Endometrium (tissue), 2 donors: ENCODE measurements around the gene CXXC5.

Experiments used
- FAIRE-seq: peaks from 2 replicates; lab custom pipeline; 2012; peaks lifted over from hg19 to GRCh38; lab: Jason Lieb, UNC
- donor health status: control.
- donor health status: control.

The CXXC5 gene

DNA sequence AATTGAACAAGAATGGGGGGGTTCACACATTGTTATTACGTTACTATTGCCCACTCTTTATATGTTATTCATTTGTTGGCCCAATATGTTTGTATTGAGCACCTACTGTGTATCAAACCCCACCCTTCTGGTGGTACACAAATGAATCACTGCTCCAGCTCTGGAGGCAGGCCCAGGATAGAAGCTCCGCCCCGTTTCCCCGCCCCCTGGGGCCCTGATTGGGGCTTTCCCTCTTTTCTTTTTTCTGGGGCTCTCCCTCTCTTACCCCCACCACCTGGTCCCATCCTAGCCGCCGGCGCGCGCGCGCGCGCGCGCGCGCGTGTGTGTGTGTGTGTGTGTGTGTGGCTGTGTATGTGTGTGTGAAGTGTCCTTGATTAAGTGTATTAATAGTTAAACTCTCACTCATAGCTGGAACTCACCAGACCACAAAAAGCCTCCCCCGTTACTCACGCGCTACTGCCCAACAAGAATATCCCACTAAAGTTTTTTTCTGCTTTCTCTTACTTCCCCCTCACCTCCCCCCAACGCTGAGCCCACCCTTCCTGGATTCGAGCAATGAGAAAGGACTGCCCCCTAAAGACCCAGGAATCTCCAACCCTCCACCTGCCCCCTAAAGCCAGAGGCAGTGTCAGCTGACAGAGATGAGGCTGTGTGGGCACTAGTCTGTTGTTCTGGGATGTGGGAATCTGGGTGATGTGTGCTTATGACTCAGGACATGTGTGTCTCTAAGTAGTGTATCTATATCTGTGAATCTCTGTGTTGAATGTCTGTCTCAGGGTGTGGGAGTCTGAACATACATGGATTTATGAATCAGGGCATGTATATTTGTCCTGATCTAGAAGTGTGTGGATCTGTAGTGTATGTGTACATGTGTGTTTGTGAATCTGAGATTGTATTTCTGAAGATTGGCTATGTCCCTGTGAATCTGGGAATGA is 4.0 kb downstream of the CXXC5 start:
- FAIRE-seq = no peak

DNA sequence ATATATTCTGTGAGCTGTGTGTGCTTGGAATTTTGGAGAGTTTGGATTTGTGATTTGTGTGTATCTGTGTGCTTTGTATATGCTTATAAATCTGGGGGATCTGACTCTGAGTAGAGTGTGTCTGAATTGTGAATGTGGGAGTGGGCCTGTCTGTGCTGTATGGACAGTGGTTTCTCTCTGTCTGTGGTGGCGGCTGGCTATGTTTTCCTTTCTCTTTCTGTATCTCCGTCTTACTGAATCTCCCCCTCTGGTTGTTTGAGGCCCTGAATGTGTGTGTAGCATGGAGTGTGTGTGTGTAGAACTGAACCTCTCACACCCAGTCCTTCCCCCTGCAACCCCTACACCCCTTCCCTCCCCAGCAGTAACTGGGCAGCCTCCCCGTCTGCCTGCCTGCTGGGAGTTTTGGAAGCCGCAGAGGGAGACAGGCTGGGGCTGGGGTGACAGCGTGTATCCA is 4.7 kb downstream of the CXXC5 start:
- no peak for FAIRE-seq

DNA sequence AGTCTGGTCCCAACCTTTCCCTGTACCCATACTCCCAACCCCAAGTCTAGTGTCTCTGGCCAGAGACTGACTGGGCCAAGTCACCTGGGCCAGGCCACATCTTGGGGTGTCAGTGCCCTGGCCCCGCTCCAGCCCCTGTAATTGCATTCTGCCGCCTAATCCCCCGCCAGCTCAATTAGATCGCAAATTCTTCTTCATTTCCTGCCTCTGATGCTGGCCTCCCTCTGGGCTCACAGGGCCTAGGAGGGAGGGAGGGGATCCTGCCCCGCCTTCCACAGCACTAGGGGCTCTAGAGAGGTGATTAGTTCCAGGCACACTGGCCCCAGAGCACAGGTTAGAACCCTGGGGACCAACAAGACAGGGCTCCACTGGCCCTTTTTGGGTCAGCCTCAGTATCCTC is 5.5 kb downstream of the CXXC5 start:
- no peak for FAIRE-seq

DNA sequence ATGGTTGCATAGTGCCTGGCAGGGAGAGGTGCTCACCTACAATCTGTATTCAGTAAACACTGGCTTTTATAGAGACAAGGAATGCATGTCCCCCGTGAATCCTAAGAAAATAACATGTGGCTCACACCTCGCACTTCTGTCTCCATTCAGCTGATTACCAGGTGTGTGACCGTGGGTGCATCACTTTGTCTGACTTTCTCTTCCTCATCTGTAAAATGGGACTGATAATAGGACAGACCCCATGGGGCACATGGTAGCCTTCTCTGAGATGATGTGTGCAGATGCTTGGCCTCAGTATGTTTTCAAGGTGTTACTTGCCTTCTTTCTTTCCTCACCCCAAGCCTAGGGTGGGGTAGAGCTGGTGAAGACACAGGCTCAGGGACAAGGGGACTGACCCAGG is 6.3 kb downstream of the CXXC5 start:
- no peak for FAIRE-seq

DNA sequence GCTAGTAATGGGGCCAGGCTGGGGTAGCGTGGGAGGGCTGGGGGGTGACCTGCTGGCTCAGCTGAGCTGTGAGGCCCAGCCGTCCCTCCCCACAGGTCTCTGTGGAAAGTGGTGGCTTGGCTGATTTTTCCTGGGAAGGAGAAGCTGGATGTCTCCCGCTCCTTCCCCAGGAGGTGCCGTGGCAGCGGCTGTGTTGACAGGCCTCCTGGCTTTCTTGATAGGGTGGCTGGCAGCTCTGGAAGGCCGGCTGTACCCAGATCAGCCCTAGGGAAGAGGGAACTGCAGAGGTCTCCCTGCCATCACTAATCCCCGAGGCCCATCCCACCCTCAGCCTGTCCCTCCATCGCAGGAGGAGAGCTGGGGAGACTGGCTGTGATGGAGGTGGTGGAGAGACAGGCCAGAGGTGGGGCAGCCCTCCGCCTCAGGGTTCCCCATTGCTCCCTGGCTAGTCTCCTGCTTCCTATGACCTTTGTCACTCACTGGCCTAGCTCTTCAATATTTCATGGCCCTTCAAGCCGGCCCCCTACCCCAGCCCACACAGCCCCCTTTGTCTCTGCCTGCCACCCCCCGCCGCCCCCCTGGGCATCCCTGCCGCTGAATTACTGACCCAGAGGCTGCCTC is 6.8 kb downstream of the CXXC5 start:
- no peak for FAIRE-seq

DNA sequence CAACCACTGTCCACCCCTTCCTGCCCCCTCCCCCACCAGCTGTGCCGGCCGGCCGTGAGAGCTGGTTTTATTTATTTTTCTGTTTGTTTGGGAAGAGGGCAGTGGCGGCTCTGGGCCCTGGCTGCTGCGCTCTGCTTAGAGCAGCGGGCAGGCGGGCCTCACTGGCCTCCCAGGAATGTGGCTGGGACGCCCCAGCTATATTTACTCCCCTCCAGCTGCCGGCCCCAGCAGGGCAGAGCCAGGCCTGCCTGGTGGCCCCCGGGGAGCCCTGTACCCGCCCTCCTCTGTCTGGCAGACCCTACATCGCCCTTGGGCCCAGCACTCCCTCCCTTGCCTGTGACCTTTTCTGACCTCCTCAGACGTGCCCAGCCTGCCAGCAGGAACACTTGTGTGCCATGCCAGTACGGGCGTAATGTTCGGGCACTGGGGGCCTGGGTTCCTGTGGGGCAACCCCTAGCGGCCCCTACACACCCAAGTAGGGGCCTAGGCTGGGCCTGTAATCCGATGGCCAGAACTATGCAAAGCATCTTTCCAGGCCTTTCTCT is 7.7 kb downstream of the CXXC5 start:
- no peak for FAIRE-seq

DNA sequence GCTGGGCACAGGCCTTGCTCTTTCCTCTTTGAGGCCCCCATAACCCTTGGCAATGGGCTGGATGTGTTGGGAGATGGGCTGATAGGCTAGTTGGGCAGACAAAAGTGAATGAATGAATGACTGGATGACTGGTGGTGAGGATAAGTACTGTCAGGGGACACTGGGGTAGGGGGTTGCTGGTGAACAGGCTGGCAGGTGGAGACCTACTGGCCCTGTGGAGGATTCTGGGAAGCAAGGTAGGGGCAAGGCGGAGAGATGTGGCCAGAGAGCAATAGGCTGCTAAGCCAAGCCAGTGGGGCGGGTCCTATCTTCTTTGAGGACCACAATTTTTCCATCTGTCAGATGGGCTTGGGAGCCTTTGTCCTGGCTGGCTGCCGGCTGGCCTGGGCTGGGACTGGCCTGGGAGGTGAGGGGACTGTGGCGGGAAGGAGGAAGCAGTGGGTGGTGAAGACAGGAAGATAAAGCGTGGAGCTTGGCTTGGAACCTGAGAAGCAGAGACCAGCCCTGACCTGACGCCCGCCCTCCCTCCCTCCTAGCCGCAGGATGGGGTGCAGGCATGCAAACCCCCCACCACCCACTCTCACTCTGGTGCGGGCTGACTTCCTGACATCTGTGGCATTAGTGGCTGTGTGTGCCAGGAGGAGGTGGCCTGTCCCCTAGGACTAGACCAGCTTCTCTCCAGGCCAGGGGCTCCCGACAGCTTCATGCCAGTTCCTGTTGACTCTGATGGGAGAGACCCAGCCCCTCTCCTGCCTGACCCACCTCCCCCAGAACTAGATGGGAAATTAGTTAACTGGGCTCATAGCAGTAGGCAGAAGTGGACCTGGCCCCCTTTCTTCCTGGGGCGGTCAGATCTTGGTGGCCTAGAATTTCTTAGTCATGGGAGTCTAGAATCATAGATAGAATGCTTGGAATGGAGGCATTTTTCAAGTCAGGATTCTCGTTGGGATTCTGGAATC is 9.5 kb downstream of the CXXC5 start:
- FAIRE-seq = no peak

DNA sequence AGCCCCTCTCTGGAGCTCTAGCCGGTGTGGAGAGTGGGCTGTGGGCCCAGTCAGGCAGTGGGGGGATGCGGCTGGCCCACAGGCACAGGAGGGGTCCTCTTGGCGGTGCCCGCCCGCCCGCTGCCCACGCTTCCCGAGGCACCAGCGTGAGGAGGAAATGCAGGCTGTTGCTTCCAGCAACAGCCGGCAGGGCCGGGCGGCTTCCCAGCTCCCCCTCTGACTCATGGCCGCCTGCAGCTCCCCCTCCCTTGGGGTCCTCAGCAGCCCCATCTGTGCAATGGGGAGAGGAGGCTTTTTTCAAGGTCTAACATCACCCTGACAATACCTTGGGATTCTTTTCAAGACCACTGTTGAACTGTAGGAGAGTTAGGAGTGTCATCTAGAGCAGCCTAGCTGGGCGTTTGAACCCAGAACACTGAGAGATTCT is 10.4 kb downstream of the CXXC5 start:
- no peak for FAIRE-seq

DNA sequence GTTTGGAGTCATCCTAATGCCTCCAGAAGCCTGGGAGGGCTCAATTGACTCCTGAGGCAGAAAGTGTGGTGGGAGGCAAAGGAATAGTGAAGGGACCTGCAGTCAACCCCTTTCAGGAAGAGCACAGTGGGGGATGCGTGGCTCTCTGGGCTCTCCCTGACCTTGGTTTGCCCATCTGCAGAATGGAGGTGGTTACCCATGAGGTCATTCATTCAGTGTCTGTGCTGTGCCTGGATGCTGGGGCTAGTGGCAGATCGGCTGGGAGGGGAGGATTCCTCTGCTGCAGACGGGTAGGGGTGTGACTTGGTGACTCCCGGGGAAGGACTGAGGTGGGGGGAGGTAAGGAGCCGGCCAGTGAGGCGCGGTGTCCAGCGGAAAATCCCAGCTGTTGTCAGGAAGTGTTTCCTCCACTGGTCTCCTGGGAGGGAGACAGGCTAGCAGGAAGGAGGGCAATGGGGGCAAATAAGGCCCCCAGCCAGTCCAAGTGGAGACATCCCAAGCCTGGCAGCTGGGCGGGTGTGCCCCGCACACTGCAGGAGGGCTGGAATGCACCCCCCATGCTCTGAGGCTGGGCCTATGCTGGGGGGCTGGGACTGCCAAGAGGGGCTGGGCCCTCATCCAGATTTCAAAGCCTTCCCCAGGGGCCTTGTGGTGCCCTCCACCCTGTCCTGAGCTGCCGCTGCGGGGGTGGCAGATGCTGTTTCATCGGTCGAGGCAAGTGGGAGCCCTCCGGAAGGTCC is 10.9 kb downstream of the CXXC5 start:
- no peak for FAIRE-seq

DNA sequence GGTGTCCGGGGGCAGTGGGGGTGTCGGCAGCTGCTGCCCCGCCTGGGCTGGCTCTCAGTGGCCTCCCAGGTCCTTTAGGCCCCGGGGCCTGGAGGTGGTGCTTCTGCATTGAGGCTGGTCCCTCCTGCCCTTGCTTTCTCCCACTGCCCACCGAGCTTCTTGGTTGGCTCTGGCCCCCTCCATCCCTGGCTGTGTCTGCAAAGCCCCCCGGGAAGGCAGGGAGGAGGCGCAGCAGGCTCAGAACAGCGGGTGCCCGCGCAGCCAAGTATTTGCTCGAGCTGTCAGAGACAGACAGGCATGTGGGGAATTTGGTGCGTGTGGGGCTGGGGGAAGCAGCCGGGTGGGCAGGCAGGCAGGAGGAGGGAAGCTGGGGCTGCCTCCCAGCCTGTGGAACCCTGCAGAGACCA is 11.5 kb downstream of the CXXC5 start:
- no peak for FAIRE-seq

DNA sequence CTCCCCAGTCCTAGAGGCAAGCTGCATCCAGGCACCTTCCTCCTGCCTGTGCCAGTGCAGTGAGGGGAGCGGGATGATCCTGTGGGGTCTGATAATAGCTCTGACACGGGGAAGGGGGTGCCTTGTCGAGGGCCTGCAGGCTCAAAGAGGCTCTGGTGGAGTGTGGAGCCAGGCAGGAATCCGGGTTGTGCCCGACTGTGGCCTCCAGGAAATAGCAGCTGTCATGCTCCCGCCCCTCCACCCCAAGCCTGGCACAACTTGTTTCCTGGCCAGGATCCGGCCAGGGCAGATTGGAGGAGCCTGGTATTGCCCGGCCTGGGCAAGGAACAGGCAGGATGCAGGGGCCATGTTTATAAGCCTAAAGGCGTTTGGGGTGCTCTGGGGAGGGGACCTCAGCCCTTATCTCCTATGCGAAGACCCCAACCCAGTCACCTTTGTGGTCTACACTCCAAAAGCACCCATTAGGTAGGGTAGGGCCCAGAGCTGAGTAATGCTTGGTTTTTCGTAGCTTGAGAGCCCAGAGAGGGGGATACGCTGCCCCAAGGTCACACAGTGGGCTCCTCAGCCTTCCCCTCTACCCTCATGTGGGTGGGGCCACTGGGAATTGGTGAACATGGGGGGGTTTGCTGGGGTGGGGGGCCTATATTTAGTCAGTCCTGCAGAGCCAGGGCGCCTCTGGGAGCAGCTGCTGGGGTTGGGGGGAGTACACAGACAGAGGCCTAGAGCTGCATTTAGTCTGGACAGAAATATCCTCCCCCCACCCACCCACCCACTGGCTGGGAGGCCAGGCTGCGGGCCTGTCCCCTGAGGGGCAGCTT is 12.2 kb downstream of the CXXC5 start:
- no peak for FAIRE-seq

DNA sequence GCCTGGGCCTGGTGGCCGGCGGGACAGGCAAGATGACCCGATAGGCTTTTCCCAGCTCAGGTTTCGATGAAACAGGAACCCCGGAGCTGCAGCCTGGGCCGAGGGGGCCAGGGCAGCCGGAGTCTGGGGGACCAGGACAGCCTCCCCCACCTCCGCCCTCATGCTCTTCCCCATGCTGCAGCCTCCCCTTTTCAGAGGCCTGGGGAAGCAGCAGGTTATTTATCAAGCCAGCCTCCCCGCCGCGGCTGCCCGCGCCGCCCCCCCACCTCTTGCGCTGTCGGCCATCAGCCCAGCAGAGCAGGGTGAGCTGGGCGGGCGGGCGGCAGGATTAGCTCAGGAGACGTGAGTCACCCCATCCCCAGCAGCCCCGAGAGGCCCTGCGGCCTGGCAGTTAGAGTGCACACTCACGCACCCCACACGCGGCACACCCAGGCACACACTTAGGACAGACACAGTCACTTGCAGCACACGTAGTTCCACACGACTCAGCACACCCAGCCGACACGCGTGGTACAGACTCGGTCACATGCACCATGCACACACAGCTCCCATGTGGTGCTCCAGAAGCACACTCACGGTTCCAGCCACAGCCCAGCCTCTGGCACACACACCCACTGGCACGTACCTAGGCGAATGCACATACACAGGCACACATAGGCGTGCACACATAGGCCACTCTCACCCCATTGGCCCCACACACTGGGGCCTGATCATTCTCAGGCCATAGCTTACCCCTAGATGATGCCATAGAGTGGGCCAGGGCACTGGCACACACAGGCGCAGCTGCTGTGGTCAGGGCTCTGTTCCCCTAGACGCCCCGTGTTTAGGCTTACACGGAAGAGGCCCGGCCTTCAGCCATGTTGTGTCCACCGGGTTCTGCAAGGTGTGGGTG is 13.0 kb downstream of the CXXC5 start:
- FAIRE-seq = no peak

DNA sequence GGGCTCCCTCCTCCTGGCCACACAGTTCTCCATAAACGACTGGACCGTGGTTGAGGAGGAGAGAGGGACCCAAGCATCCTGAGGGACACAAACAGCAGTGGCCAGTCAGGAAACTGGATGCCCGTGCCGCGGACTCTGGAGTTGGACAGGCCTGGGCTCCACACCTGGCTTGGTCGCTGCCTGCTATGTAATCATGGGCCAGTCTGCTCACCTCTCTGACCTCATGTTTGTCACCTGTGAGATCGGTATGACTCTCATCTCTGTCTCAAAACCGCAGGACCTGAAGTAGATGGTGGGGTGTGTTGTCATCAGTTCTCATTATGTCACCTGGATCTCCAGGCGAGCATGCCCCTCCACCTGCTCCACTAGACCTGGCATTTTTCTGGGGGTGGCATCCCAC is 14.5 kb downstream of the CXXC5 start:
- FAIRE-seq = no peak

DNA sequence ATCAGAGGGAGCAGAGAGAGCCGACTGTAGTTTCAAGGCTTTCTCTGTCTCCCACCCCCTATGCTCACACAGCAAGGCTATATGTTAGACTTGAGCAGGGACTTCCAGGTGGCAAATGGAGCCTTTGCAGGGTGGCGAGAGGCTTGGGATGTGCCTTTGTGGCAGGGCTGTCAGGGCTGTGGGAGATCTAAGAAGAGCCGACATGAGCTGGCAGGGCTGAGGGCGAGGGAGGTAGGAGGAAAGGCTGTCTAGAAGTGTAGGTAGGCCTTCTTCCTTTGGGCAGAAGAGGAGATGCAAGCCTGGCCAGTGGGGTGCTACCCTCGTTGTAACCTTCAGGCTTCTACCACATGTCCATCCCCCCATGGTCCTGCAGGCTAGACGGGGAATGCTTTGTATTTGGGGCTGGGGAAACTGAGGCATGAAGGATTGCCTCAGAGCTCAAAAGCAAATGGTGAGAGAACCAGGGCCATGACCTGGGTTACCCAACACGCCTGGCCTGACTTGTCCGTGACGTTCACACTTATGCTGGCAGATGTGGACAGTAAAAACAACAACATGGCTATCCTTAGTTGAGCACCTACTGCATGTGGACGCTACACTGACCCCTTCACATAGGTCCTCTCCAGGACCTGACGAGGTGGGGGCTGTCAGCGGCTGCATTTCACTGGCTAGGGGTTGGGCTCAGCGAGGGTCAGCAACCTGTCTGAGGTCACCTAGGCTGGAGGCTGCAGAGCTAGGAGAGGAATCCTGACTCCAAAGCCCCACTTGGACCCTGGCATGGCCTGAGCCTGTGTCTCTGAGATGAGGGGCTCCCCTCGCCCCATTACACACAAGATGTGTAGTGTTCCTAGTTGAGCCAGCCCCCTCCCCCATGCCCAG is 15.3 kb downstream of the CXXC5 start:
- FAIRE-seq = no peak

DNA sequence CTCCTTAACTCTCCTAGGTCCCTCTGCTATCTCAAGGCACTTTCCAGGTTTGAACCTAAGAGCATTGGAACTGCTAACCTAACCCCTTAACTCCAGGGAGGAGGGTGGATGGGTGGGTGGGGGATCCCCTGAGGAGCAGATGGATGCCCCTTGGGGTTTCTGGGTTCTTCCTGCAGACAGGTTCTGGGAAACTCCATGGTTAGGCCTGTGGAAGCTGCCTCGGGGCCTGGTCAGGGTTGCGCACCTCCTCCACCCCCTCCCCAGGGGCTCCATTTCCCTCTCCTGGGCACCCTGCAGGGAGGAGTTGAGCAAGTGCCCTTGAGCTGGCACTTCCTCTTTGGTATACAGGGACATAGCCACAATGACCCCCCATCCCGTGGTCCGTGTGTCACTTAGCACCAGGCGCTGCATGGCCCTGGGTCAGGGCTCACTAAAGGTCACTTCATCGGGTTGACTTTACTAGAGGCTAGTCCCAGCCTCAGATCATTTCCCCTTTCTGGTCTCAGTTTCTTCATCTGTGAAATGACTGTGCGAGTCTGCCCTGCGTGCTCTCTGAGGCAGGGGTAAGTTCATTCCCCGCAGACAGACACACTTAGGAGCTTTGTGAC is 16.0 kb downstream of the CXXC5 start:
- FAIRE-seq = no peak

DNA sequence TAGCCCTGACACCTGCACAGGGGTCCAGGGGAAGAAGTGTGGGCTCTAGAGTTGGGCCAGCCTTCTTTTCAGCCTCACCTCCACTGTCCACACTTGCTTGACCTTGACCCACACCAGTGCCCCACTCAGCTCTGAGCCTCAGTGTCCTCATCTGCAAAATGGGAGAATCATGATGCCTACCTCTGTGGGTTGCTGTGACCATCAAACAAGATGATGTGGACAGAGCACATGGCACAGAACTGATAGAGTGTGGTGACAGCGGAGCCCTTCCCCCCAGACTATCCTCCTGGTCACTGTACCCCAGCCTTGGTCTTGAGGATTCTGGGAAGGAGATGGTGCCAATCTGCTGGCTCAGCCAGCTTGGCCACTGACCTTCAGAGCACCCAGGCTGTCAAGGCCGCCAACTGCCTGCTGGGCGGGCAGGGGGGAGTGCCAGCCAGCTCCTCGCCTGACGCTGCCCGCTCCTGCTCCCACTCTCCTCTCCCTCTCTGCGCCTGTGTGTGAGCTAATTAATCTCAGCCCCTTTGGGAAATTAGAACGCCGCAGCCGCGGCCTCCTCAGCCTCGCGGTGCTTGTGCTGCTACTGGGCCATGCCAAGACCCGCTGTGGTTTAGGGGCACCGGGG is 16.7 kb downstream of the CXXC5 start:
- FAIRE-seq = no peak

DNA sequence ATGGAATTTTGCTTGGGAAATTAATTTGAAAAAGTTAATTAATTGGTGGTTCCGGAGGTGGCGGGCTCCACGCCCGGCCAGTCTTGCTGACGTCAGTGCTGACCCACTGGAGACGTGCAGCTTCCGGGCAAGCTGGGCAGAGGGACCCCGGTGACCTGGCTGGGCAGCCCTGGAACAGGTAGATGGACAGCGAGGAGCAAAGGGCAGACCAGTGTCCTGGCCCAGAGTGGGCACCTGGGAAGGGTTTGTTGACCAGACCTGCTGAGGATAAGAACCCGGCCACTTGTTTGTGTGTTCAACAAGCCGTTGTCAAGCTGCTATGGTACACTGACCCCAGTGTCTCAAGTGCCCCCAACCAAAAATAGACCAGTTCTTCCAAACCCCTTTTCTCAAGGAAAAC is 17.5 kb downstream of the CXXC5 start:
- FAIRE-seq = no peak

DNA sequence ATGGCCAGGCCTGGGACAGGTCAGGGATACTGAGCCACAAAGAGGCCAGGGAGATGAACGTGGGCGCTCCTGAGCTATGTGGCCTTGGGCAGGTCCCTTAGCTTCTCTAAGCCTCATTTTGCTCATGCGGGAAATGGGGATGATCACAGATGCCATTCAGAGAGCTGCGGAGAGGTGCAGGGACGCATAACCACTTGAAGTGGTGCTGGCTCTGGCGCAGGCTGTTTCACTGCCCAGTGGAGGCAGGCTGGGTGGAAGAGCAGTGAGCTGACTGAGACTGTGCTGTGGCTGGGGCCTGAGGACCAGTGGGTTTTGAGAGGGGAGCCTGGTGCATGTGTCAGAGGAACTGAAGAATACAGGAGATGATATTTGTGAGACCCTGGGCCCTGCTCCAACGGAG is 18.4 kb downstream of the CXXC5 start:
- FAIRE-seq = no peak
